SK-N-SH (cell line): Measurements from ENCODE around the gene CCSER1. TPM values are rescaled to one million over a fixed set of nuclear protein-coding genes. Genes with fewer than 3 reads are reported as not detected.
"Not testable (repeated sequence)": the region's sequence is repeated elsewhere in the genome, so short reads cannot be mapped to it uniquely, and the experiment has no call there.

ENCODE experiments used
- CTCF ChIA-PET: fragments of 300-600, 350-600 bp; formaldehyde crosslinking; extraction: SDS; loops from one replicate; lab custom pipeline; 2021; lab: Yijun Ruan, JAX
- POLR2A ChIA-PET: fragments of 350-600 bp; sonication (Branson Sonifier 250); formaldehyde crosslinking; extraction: SDS; loops from one replicate; lab custom pipeline; 2020; ENCODE audit warnings: antibody characterized with exemption, inconsistent platforms; lab: Yijun Ruan, JAX
- DNase-seq: peaks from one replicate; pipeline ENCODE4 v3.0.0; 2012
- H2AFZ ChIP-seq: fragments of 200-600 bp; sonication (generic); 2 replicates; pipeline ENCODE4 v1.8.1; 2016; ENCODE audit warnings: antibody characterized with exemption, mild to moderate bottlenecking, low read depth
- H3F3A ChIP-seq: fragments of 200-600 bp; sonication (generic); replicated peaks from 2 replicates; pipeline ENCODE3; 2016; ENCODE audit warnings: antibody characterized with exemption, mild to moderate bottlenecking; ENCODE audit not compliant: insufficient read depth
- H3K27ac ChIP-seq, 2 experiments: fragments of 200-500 bp in 1 of 2; fragments of 200-600 bp in 1 of 2; sonication (Bioruptor generic) in 1 of 2; sonication (generic), shearing (Covaris generic) in 1 of 2; 2 replicates each; pipeline versions ENCODE4 v1.5.1 to v1.6.1; 2014 to 2016; ENCODE audit warnings: low read depth in 2 of 2, inconsistent platforms in 1 of 2, low read length in 1 of 2, mild to moderate bottlenecking in 1 of 2, mixed read lengths in 1 of 2
- H3K27me3 ChIP-seq: fragments of 200-600 bp; sonication (generic), shearing (Covaris generic); 2 replicates; pipeline ENCODE4 v1.6.1; 2016; ENCODE audit warnings: mixed run types; ENCODE audit not compliant: insufficient read depth
- H3K36me3 ChIP-seq, 2 experiments: fragments of 200-500 bp in 1 of 2; fragments of 200-600 bp in 1 of 2; sonication (Bioruptor generic) in 1 of 2; sonication (generic) in 1 of 2; replicated peaks in 1 of 2; 2 replicates each; pipeline versions ENCODE3 to v1.5.1; 2014 to 2016; ENCODE audit warnings: low read length in 1 of 2, mild to moderate bottlenecking in 1 of 2; ENCODE audit not compliant: insufficient read depth in 2 of 2, control insufficient read depth in 1 of 2
- H3K4me1 ChIP-seq, 2 experiments: fragments of 200-500 bp in 1 of 2; fragments of 200-600 bp in 1 of 2; sonication (Bioruptor generic) in 1 of 2; sonication (generic), shearing (Covaris generic) in 1 of 2; 2 replicates each; pipeline versions ENCODE4 v1.5.1 to v1.6.1; 2014 to 2016; ENCODE audit warnings: low read depth in 1 of 2, low read length in 1 of 2, mixed run types in 1 of 2; ENCODE audit not compliant: insufficient read depth in 2 of 2, control insufficient read depth in 1 of 2
- H3K4me2 ChIP-seq: fragments of 200-600 bp; sonication (generic), shearing (Covaris generic); 2 replicates; pipeline ENCODE4 v1.6.1; 2017; ENCODE audit warnings: mixed run types
- H3K4me3 ChIP-seq, 2 experiments: fragments of 200-500 bp in 1 of 2; fragments of 200-600 bp in 1 of 2; sonication (Bioruptor generic) in 1 of 2; sonication (generic), shearing (Covaris generic) in 1 of 2; 2 replicates each; pipeline versions ENCODE4 v1.5.1 to v1.8.1; 2014 to 2016; ENCODE audit warnings: low read depth in 2 of 2, inconsistent platforms in 1 of 2, low read length in 1 of 2, mild to moderate bottlenecking in 1 of 2, mixed read lengths in 1 of 2, moderate library complexity in 1 of 2
- H3K79me2 ChIP-seq: fragments of 200-600 bp; sonication (generic); 2 replicates; pipeline ENCODE4 v1.8.1; 2017; ENCODE audit warnings: mild to moderate bottlenecking; ENCODE audit not compliant: insufficient read depth
- H3K9ac ChIP-seq: fragments of 200-600 bp; sonication (generic); 2 replicates; pipeline ENCODE4 v1.6.1; 2017; ENCODE audit warnings: mixed run types
- H3K9me2 ChIP-seq: fragments of 200-600 bp; sonication (generic); 2 replicates; pipeline ENCODE4 v1.6.1; 2017; ENCODE audit warnings: mixed run types
- H3K9me3 ChIP-seq: fragments of 200-600 bp; sonication (generic); 2 replicates; pipeline ENCODE4 v1.6.1; 2017; ENCODE audit warnings: mixed run types, mild to moderate bottlenecking, moderate library complexity
- H4K20me1 ChIP-seq: fragments of 200-600 bp; sonication (generic); 2 replicates; pipeline ENCODE4 v1.6.1; 2017; ENCODE audit warnings: mild to moderate bottlenecking, mixed run types; ENCODE audit not compliant: insufficient read depth
- CTCF ChIP-seq: fragments of 200-600 bp; sonication (generic); IDR thresholded peaks from 2 replicates; pipeline ENCODE4 v1.6.1; 2017; ENCODE audit warnings: antibody characterized with exemption, mild to moderate bottlenecking, moderate library complexity
- EP300 ChIP-seq, 2 experiments: IDR thresholded peaks; 2 replicates each; pipeline versions ENCODE4 v1.4.0 to v1.6.1; 2012; ENCODE audit warnings: borderline replicate concordance in 1 of 2, low read depth in 1 of 2, low read length in 1 of 2
- EZH2phosphoT487 ChIP-seq: fragments of 200-600 bp; sonication (generic); IDR thresholded peaks from 2 replicates; pipeline ENCODE4 v1.6.1; 2017; ENCODE audit warnings: low read depth, mixed run types, mild to moderate bottlenecking, antibody characterized with exemption, moderate library complexity, borderline replicate concordance
- FOXJ3 ChIP-seq: sonication (generic); formaldehyde crosslinking; IDR thresholded peaks from 2 replicates; pipeline ENCODE4 v1.5.1; 2020; ENCODE audit warnings: mild to moderate bottlenecking, missing genetic modification reagents
- GABPA ChIP-seq: IDR thresholded peaks from 2 replicates; pipeline ENCODE4 v1.4.0; 2012; ENCODE audit warnings: low read depth, mild to moderate bottlenecking
- GATA2 ChIP-seq: sonication (generic); formaldehyde crosslinking; IDR thresholded peaks from 2 replicates; pipeline ENCODE4 v1.5.0; 2020; ENCODE audit warnings: mild to moderate bottlenecking, missing genetic modification reagents
- PBX3 ChIP-seq: IDR thresholded peaks from 2 replicates; pipeline ENCODE4; 2012
- RXRA ChIP-seq: IDR thresholded peaks from 2 replicates; pipeline ENCODE4 v1.4.0; 2012; ENCODE audit warnings: low read depth, mild to moderate bottlenecking, borderline replicate concordance
- SIN3A ChIP-seq: IDR thresholded peaks from 2 replicates; pipeline ENCODE4 v1.6.1; 2012; ENCODE audit warnings: low read depth, mild to moderate bottlenecking, low read length, moderate library complexity, borderline replicate concordance
- SMC3 ChIP-seq: IDR thresholded peaks from 2 replicates; pipeline ENCODE4 v1.6.1; 2012; ENCODE audit warnings: low read depth, low read length, improper control_type of control experiment
- TAF1 ChIP-seq: IDR thresholded peaks from 2 replicates; pipeline ENCODE4 v1.6.1; 2012; ENCODE audit warnings: low read depth, mild to moderate bottlenecking, low read length, moderate library complexity, borderline replicate concordance
- TEAD4 ChIP-seq: IDR thresholded peaks from 2 replicates; pipeline ENCODE4 v1.4.0; 2012; ENCODE audit warnings: mild to moderate bottlenecking, borderline replicate concordance; ENCODE audit not compliant: insufficient read depth
- USF1 ChIP-seq: IDR thresholded peaks from 2 replicates; pipeline ENCODE4 v1.4.0; 2012; ENCODE audit warnings: low read depth, borderline replicate concordance
- YY1 ChIP-seq: IDR thresholded peaks from 2 replicates; pipeline ENCODE4 v1.4.0; 2012; ENCODE audit warnings: low read depth, mild to moderate bottlenecking
- ZBTB33 ChIP-seq: IDR thresholded peaks from 2 replicates; pipeline ENCODE4 v1.4.0; 2012; ENCODE audit warnings: low read depth, borderline replicate concordance
- WGBS: methylation state at CpG from one replicate; pipeline ENCODE4 v1.1.6; 2017; ENCODE audit warnings: low lambda C conversion rate; 5-methylcytosine and 5-hydroxymethylcytosine counted together
- polyA plus RNA-seq, 3 experiments: library from polyadenylated mRNA; depleted of rRNA; stranded (reverse); fragments of >200 nt; gene quantifications; 2 replicates each; pipeline ENCODE4 v1.2.3, GENCODE V29; 2012

Gene CCSER1
- polyA plus RNA-seq, 1 of the 3 experiments (the other 2 are of a cell fraction): 0.05 TPM

GRCh38 chr4:91345632-91346031 is 1218.4 kb downstream of the CCSER1 start:
- no peaks in the 10 kb centered on the region for H4K20me1 ChIP-seq
- no peaks in the 10 kb centered on the region for H3K9me2 ChIP-seq
- H3K79me2 ChIP-seq: no peaks in the 10 kb centered on the region
- H3K27me3 ChIP-seq: no peaks in the 10 kb centered on the region
- H2AFZ ChIP-seq: no peak overlapping the region
- CTCF ChIA-PET: no interaction called here
- DNase-seq: no peak
- H3K36me3 ChIP-seq: no peaks in the 10 kb centered on the region
- POLR2A ChIA-PET: no interaction called here
- no peak overlapping the region for H3K4me3 ChIP-seq
- H3K4me2 ChIP-seq: no peak overlapping the region
- TF ChIP-seq TEAD4 (no peak), SMC3 (no peak), EZH2phosphoT487 (no peak), CTCF (no peak), EP300 (IDR thresholded peaks at IDR 0.05; ENCODE audit: borderline replicate concordance in 1 of 2, low read depth in 1 of 2, low read length in 1 of 2) (no peak), RXRA (no peak), FOXJ3 (no peak), ZBTB33 (no peak), YY1 (no peak), PBX3 (no peak), TAF1 (no peak), USF1 (no peak), SIN3A (no peak), GATA2 (CRISPR knock-in tag) (no peak), GABPA (no peak)
- no peak overlapping the region for H3K27ac ChIP-seq
- H3K9ac ChIP-seq: no peak overlapping the region
- no peaks in the 10 kb centered on the region; the same call in 1 of the 2 replicates for H3K9me3 ChIP-seq
- H3F3A ChIP-seq: no peaks in the 10 kb centered on the region
- 0 out of 4 replicates have a peak, but pooled peaks cover 0 to 10% of the 10 kb centered on the region in 2 experiments for H3K4me1 ChIP-seq

GRCh38 chr4:91356496-91356895 is 1229.3 kb downstream of the CCSER1 start:
- H3K9ac ChIP-seq, H3K9me3 ChIP-seq, H2AFZ ChIP-seq, POLR2A ChIA-PET, H3K9me2 ChIP-seq, H4K20me1 ChIP-seq, CTCF ChIA-PET, DNase-seq, H3K4me1 ChIP-seq, H3K4me2 ChIP-seq, H3K27ac ChIP-seq, H3K27me3 ChIP-seq, H3K79me2 ChIP-seq, H3F3A ChIP-seq, H3K4me3 ChIP-seq, H3K36me3 ChIP-seq: not testable (repeated sequence)
- 73% methylated on average over 4 of the region's 4 CpGs for WGBS

- H3K4me2 ChIP-seq, DNase-seq, H3K27me3 ChIP-seq, H3K36me3 ChIP-seq, H3K4me3 ChIP-seq, H3K9me3 ChIP-seq, H3K79me2 ChIP-seq, POLR2A ChIA-PET, H3K9ac ChIP-seq, H3K27ac ChIP-seq, H3K9me2 ChIP-seq, H2AFZ ChIP-seq, H3F3A ChIP-seq, H3K4me1 ChIP-seq, CTCF ChIA-PET, H4K20me1 ChIP-seq: not testable (repeated sequence)
- 52% methylated on average over 3 of the region's 3 CpGs for WGBS
Measured at GRCh38 chr4:91358016-91358415, 1230.8 kb downstream of the CCSER1 start.
